ENCODE data around the gene ERP44.

- TF ChIP-seq CTCF (IDR thresholded peaks at IDR 0.05) (no peak), POLR2A (IDR thresholded peaks at IDR 0.05; ENCODE audit: low read depth) (no peak)
These were observed 78.5 kb downstream of the ERP44 start for GRCh38 chr9:100020121-100020795.

All from esophagus muscularis mucosa (tissue), 3 donors.